GM12865 (cell line): ENCODE results near the gene SPATA19.

Experiments used
- DNase-seq: peaks from one replicate; pipeline ENCODE4 v3.0.0; 2010; ENCODE audit warnings: low read depth
- H3K4me3 ChIP-seq: 2 replicates; pipeline ENCODE4 v1.5.1; 2011; ENCODE audit warnings: mild to moderate bottlenecking, low read depth, low read length, control low read depth
- TF ChIP-seq, protein P1 (sequence below): IDR thresholded peaks from 2 replicates; pipeline ENCODE4 v1.5.1; 2011; ENCODE audit warnings: low read length, control low read depth, low read depth, inconsistent platforms; ENCODE audit not compliant: insufficient read depth; ENCODE audit errors: missing control alignments

Gene SPATA19

DNA sequence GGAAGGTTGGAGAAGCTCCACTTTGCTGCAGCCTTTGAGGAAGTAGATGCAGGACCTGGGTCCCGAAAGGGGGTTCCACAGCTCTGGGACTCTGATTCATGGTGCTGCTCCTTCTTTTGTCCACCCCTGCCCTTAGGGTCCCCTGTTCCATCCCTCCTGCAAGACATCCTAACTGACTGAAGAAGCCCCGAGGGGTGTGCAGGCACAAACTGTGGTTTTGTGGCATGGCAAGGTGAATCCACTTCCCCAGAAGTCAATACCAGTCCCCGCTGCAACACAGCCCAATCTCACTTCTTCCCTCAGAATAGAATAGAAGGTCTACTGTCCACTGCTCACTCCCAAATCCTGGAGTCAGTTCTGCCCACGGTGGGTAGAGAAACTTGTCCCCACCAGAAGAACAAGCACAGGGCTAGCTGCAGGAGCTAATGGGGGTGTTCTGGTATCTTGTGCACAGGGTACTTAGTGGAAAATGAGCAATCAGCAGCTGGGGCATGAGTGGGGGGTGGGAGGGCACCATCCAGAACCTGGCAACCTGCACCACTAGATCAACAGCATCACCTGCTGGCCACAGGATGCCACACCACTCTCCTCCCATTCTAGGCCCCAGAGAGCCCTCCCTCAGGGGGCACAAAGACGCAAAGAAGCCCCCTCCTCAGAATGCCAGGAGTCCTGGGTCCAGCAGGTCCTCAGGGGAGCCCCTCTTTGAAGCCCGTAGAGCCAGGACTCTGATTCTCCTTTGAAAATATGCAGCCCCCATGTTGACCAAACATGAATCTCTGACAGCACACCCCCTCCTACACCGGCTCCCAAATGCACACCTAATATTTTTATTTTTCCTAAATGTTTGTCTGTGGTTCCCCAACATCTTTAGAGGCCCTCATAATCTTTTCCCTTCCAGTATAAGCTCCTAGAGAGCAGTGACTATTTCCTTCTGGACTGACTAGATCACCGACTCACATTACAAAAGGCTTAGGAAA is 14.1 kb downstream of the SPATA19 start:
- TF ChIP-seq, protein P1, sequence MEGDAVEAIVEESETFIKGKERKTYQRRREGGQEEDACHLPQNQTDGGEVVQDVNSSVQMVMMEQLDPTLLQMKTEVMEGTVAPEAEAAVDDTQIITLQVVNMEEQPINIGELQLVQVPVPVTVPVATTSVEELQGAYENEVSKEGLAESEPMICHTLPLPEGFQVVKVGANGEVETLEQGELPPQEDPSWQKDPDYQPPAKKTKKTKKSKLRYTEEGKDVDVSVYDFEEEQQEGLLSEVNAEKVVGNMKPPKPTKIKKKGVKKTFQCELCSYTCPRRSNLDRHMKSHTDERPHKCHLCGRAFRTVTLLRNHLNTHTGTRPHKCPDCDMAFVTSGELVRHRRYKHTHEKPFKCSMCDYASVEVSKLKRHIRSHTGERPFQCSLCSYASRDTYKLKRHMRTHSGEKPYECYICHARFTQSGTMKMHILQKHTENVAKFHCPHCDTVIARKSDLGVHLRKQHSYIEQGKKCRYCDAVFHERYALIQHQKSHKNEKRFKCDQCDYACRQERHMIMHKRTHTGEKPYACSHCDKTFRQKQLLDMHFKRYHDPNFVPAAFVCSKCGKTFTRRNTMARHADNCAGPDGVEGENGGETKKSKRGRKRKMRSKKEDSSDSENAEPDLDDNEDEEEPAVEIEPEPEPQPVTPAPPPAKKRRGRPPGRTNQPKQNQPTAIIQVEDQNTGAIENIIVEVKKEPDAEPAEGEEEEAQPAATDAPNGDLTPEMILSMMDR: peak; percentile 44
- DNase-seq: no peak
- H3K4me3 ChIP-seq: no peak overlapping the region

DNA sequence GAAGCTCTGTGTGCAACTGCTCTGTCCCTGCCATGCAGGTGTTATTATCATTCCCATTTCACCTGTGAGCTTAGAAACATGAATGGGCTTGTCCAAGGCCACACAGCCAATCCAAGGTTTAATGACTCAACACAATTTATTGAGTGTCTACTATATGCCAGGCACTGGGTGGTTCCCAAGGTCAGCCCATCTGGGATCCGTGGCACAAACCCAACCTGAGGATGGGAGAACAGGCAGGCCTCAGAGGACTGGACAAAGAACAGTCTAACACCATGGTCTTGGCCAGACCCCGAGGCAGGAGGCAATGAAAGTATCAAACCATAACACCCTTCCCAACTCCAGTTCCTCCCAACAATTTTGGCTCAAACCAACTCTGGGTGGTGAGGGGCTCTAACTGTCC is 15.7 kb downstream of the SPATA19 start:
- TF ChIP-seq, protein P1: no peak
- DNase-seq: no peak
- no peak overlapping the region for H3K4me3 ChIP-seq

DNA sequence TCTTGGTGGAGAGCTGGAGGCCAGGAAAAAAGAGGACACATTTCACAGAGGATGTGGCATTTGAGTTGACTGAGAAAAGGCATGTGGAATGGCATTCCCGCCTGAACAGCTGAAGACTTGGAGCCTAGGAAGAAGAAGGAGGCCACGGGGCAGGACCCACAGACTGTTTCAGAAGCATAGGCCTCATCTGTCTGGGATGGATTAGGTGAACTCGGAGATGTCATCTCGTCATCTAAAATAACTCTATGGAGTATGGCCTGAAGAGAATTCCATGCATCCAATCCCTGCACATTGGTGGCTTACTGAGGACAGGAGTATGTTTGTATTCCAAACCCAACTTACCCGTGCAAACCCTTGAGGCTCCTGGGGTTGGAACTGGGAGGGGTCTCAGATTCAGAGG is 16.4 kb downstream of the SPATA19 start:
- DNase-seq: no peak
- H3K4me3 ChIP-seq: no peak overlapping the region
- TF ChIP-seq, protein P1: no peak

DNA sequence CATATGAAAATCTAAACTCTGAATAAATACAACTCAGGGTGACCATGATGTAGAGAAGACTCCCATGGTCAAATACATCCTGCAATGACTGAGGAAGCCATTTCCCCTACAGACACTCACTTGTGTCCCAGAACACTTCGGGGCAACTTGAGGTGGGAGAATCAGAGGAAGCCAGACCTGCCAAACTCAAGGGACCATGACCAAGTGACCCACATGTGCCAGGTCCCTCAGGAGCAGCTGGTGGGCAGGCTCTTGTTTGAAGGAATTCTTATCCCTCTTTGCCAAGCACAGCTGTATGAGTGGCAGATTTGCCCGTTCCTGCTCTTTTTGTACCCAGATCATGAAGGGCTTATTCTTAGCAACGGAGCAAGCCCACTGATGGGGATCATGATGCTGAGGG is 17.8 kb downstream of the SPATA19 start:
- TF ChIP-seq, protein P1: no peak
- no peak for DNase-seq

DNA sequence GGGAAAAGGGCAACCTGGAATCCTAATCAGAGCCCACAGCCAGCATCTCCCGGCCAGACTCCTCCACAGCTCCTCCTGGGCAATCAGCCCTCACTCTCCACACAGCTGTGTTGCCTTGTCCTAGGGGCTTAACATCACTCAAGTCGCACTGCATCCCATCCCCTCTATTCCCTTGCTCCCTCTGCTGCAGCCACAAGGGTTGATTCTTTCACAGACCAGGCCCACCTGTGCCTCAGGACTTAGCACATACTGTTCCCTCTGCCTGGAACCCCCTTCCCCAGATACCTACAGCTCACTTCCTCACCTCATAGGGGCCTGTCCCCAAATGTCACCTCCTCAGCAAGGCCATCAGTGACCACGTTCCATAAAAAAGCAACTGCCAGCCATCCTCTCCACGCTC is 18.4 kb downstream of the SPATA19 start:
- TF ChIP-seq, protein P1: no peak
- H3K4me3 ChIP-seq: no peak overlapping the region
- DNase-seq: no peak

More for the DNA sequence above, 17.8 kb downstream of the SPATA19 start:
- H3K4me3 ChIP-seq: no peak overlapping the region

DNA sequence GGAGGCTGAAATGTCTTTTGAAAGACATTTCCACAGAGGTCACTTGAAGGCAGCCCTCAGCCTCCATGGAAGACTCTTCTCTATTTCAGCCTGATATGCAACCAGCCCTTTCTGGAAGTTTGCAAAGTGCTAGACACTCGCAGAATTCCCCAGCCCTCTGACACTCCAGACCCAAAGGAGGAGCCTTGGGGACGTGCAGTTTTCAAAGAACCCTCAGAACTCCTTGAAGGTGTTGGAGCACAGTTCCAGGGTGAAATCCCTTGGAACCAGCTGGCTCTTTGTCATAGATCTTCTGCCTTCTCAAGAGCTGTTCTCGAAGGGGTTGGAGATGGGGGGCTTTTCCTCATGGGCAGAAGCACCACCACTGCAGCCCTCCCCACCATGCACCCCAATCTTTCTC is 19.6 kb downstream of the SPATA19 start:
- DNase-seq: no peak
- H3K4me3 ChIP-seq: no peak overlapping the region
- TF ChIP-seq, protein P1: no peak

DNA sequence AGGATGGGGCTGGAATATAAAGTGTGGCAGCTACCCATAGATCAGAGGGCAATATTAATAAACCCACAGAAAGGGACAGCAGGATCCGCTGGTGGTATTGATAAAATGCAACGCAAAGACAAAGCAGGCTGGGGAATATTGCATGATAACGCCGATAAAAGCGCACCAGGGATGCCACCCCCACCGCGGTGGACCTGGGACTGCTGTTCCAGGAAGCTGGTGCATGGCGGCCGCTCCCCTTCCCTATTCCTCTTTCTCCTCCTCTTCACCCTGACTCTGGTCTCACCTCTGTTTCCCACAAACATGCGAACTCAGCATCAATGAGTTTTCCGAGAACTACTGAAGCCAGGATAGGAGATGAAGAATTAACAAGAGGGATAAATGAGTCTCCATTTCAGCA is 20.2 kb downstream of the SPATA19 start:
- TF ChIP-seq, protein P1: no peak
- no peak for DNase-seq
- H3K4me3 ChIP-seq: no peak overlapping the region
